Right lobe of liver (tissue), 4 donors: ENCODE results near the gene VPS52.

Experiments
- POLR2A ChIP-seq: fragments of 450-650 bp; IDR thresholded peaks from one replicate; pipeline ENCODE4 v1.6.1; 2017; ENCODE audit warnings: antibody characterized with exemption, mild to moderate bottlenecking
- TF ChIP-seq, protein P1 (sequence below), 4 donors: fragments of 200-600 bp in 3 of 4; fragments of 450-650 bp in 1 of 4; IDR thresholded peaks; one replicate each; pipeline versions ENCODE4 v1.5.1 to v1.8.0; 2016 to 2022; ENCODE audit warnings: antibody characterized with exemption in 4 of 4, mild to moderate bottlenecking in 2 of 4
- donor health status: DM: no; HTN: no; CAD: no.
- donor health status: DM: no; HTN: no; CAD: no.
- donor health status: DM: no; HTN: yes; CAD: no.

- no peak for TF ChIP-seq POLR2A
- TF ChIP-seq, protein P1, sequence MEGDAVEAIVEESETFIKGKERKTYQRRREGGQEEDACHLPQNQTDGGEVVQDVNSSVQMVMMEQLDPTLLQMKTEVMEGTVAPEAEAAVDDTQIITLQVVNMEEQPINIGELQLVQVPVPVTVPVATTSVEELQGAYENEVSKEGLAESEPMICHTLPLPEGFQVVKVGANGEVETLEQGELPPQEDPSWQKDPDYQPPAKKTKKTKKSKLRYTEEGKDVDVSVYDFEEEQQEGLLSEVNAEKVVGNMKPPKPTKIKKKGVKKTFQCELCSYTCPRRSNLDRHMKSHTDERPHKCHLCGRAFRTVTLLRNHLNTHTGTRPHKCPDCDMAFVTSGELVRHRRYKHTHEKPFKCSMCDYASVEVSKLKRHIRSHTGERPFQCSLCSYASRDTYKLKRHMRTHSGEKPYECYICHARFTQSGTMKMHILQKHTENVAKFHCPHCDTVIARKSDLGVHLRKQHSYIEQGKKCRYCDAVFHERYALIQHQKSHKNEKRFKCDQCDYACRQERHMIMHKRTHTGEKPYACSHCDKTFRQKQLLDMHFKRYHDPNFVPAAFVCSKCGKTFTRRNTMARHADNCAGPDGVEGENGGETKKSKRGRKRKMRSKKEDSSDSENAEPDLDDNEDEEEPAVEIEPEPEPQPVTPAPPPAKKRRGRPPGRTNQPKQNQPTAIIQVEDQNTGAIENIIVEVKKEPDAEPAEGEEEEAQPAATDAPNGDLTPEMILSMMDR (IDR thresholded peaks at IDR 0.05): no peak
Observed at GRCh38 chr6:33280539-33280938, 8.9 kb upstream of the VPS52 start.
